Keratinocyte (primary cell): Measurements from ENCODE around the gene RGS3.

Experiments used
- EZH2 ChIP-seq: IDR thresholded peaks from one replicate; pipeline ENCODE4 v1.6.1; 2012; ENCODE audit warnings: inconsistent platforms, mild to moderate bottlenecking, low read length, moderate library complexity
- TF ChIP-seq, protein P1 (sequence below), 3 experiments: IDR thresholded peaks in 1 of 3; conservative IDR thresholded peaks in 1 of 3; optimal IDR thresholded peaks in 1 of 3; 2 replicates in 2 of 3; 3 replicates in 1 of 3; pipeline versions ENCODE3 to v1.5.1; 2011; ENCODE audit warnings: low read length in 3 of 3, mild to moderate bottlenecking in 3 of 3, moderate library complexity in 2 of 3, control low read depth in 1 of 3, inconsistent platforms in 1 of 3; ENCODE audit not compliant: insufficient read depth in 2 of 3; ENCODE audit errors: extremely low read depth in 1 of 3

DNA sequence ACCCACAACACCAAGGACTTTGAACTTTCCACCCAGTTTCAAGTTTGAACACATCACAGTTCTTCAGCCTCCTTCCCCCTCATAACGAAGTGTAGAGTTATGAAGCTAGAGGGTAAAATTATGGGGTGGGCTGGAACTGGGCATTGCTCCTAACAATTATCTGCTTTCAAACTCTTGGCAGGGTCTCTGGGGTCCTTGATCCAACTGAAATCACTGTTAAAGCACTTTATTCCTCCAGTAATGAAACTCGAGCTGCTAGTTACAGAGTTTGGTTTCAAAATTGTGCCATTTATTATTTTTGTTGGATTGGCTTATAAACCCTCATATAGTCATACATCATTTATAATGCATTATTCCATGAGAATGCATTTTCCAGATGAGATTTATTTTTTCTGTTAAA, 158.5 kb downstream of the RGS3 start:
- TF ChIP-seq, protein P1, sequence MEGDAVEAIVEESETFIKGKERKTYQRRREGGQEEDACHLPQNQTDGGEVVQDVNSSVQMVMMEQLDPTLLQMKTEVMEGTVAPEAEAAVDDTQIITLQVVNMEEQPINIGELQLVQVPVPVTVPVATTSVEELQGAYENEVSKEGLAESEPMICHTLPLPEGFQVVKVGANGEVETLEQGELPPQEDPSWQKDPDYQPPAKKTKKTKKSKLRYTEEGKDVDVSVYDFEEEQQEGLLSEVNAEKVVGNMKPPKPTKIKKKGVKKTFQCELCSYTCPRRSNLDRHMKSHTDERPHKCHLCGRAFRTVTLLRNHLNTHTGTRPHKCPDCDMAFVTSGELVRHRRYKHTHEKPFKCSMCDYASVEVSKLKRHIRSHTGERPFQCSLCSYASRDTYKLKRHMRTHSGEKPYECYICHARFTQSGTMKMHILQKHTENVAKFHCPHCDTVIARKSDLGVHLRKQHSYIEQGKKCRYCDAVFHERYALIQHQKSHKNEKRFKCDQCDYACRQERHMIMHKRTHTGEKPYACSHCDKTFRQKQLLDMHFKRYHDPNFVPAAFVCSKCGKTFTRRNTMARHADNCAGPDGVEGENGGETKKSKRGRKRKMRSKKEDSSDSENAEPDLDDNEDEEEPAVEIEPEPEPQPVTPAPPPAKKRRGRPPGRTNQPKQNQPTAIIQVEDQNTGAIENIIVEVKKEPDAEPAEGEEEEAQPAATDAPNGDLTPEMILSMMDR (optimal IDR thresholded peaks at IDR 0.05 in 1 of 3, IDR thresholded peaks at IDR 0.05 in 1 of 3, conservative IDR thresholded peaks at IDR 0.05 in 1 of 3; ENCODE audit: extremely low read depth in 1 of 3, insufficient read depth in 2 of 3, low read length in 3 of 3), result no peak
- TF ChIP-seq EZH2, result no peak
